Esophagus squamous epithelium (tissue), 4 donors: ENCODE results near the gene NFX1.

Experiments used
- CTCF ChIP-seq, 6 experiments: fragments of 450-650 bp in 4 of 6; fragments of 200-600 bp in 2 of 6; sonication (generic) in 2 of 6; IDR thresholded peaks; one replicate each; pipeline ENCODE4 v1.5.1; 2016 to 2019; ENCODE audit warnings: antibody characterized with exemption in 6 of 6, mild to moderate bottlenecking in 4 of 6, moderate library complexity in 4 of 6
- POLR2A ChIP-seq, 4 donors: fragments of 450-650 bp; IDR thresholded peaks; one replicate each; pipeline ENCODE4 v1.6.1; 2017; ENCODE audit warnings: antibody characterized with exemption in 4 of 4, mild to moderate bottlenecking in 4 of 4, moderate library complexity in 3 of 4

GRCh38 chr9:33318781-33319180 is 28.5 kb downstream of the NFX1 start:
- TF ChIP-seq POLR2A (IDR thresholded peaks at IDR 0.05) (no peak), CTCF (IDR thresholded peaks at IDR 0.05) (no peak)
